Fibroblast of the conjunctiva (primary cell): ENCODE data around the gene FSTL4.

Experiments
- DNase-seq: peaks from one replicate; pipeline ENCODE4 v3.0.0-alpha.2; 2010; ENCODE audit warnings: low read depth

Gene FSTL4

DNA sequence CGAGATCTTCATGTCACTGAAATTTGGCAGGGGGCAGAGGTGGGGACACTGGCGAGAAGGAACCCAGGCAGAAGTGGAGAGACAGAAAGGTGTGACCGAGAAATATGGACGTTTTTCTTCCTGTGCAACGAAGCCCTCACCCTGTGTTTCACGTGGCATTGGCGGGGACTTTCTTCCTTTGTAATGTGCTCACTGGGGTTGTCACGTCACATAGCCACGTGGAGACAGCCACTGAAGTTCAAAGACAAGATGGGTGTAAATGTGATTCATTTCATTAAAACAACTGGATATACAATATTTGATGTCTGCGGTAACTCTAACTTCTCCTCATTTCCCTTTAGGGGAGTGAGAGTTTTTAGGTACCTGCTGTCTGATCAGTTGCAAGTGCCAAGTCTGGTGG is 225.7 kb downstream of the FSTL4 start:
- no peak for DNase-seq

DNA sequence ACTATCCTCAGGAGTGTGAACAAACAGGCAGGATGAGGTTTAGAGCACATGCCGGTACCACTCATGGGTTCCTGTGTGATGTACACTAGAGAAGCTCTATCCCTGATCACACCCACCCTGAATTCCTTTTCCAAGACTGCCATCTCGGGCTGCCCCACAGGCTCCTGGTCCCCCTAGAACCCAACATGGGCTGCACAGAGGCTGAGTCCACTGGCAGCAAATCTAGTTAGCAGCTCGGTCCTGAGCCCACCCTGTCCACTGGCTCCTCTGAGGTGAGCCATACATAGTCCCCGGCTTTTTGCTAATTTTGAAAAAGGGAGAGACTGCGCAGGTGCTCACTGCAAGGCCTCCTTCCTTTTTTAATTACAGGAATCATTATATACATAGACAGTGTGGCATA is 227.0 kb downstream of the FSTL4 start:
- DNase-seq: no peak

DNA sequence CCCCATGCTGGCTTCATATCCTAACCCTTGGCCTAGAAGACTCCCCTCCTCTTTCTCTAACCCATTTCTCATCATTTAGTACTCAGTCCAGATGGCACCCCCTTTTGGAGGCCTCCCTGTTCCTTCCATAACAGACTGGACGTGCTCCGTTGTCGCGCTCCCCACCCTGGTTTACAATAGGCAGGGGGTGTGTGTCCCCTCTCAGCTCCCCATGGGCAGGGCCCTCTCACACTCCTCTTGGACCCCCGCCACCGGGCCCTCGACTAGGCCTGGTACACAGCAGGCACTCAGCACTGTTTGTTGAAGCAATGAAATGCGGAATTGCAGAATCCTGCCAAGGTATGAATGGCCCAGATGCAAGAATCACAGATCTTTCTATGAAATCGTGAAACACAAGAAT is 227.4 kb downstream of the FSTL4 start:
- DNase-seq: no peak

DNA sequence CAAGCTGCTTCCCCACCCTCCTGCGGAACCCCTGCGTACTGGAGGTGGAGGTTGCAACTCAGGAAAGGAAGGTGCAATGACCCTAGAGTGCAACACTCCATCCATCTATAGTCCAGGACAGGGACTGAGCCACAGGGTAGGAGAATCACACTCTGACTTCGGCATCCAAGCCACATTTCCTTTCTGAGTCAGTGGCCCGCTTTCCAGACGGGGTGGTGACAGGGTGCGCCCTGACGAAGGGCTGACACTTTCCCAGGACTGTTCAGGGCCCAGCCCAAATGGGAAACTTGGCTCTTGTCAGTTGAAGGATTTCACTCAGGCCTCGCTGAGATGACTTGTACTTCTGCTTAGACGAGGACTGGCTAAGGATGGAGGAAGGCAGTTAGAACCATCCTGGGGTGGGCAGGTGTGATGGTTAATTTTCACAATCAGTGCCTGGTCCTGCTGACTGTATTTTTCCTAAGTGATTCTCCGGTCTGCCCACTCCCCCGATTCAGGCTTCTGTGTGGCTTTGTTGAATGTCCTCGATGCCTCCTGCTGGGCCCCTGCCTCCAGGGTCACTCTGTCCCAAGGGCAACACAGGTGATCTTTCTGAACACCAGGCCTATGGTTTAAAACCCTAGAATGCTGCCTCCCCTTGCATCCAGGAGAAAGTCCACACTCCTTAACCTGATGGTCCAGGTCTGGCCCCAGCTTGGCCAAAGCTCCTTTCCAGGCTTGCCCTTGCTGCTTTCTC is 228.1 kb downstream of the FSTL4 start:
- DNase-seq: no peak

DNA sequence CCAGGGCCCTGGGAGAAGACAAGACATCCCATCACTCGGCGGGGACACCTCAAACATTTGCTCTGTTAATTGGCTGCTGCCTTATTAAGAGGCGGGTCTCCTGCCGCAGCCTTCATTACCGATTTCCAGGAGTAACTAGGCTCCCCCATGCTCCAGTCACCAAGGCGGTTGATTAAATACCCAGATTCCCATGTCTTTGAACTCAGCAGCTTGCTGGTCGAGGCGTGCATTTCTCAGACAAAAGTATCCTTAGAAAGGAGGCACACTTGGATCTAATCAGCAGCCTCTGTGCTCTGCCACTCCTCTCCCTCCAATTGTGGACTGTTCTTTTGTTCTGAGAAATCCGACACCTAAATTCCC is 228.8 kb downstream of the FSTL4 start:
- no peak for DNase-seq

DNA sequence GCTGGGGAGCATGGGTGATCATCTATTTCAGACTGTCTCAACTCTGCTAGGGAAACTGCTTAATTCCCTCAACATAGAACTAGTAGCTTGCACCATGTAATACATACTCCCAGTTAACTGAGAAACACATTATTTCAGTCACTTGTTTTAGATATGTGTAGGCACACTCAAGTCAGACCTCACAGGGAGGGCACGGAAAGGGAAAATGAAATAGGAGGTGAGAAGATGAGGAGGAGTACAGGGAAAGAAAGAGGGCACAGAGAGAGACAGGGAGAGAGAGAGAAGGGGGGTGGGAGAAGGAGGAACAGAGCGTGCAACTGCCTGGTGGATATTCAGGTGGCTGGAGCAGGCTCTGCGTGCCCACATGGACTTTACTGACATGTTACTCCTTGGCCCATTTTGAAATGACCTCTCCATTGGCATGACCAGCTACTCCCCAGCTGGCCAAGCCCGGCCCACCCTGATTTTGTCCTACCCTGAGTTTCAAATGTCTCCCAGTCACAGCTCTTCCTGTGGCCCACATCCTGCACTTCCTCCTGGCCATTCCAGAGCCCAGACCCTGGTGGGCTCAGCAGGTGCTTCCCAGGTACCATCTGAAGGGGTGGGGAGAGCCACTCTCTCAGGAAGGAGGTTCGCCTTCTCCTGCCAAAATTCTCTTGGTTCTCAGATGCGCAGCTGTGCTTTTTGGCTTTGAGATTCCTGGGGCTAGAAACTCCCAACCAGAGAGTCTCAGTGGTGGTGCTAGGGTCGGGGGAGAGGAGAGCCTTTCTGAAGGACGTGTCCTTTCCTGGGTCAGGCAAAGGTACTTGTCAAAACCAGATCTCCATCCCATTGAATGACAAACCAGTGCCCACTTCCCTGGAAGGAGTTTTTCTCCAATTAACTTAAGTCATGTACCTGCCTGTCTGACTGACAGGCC is 229.4 kb downstream of the FSTL4 start:
- no peak for DNase-seq

DNA sequence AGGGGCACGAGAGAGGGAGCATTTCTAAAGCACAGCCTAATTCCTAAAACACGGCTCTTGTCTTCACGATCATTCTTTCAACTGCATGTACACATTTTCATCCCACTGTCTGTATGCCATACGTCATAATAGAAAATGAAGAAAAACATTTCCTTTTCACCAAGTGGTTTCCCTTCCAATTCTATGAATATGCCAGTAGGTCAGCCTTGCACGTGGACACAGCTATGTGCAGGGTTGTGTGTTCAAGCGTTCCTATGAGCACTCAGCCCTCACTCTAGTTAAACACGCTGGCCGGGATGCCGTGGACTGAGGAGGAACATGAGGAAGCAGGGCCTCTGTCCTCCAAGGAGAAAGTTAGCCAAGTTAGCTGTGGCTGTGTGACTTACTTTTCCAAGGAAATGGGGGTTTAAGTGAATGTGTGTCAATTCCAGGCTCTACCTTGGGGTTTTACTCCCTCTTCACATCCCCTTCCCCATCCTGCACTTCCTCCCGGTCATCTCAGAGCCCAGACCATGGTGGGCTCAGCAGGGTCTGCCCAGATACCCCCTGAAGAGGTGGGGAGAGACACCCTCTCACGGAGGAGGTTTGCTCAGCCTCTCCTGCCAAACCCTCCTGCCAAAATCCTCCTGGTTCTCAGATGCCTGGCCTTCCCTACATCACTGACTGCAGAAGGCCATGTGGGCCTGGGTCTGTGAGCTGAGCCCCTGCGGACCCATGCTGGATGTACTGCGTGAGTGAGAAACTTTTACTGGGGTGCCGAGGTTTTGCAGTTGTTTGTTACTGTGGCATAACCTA is 230.6 kb downstream of the FSTL4 start:
- DNase-seq: no peak

DNA sequence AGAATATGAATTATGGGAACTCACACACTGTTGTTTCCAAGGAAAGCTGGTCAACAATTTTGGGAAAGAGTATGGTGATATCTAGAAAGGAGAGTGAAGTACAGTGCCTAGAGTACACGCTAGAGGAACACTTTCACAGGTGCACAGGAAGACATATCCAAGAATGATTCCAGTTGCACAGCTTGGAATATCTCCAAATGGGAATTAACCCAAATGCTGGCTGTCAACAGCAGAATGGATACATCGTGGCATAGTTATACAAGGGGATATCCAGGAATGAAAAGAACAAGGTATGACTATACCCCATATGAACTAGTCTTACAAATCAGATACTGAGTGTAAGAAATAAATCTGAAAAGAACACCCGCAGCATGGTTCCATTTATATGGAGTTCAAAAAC is 231.3 kb downstream of the FSTL4 start:
- DNase-seq: no peak

DNA sequence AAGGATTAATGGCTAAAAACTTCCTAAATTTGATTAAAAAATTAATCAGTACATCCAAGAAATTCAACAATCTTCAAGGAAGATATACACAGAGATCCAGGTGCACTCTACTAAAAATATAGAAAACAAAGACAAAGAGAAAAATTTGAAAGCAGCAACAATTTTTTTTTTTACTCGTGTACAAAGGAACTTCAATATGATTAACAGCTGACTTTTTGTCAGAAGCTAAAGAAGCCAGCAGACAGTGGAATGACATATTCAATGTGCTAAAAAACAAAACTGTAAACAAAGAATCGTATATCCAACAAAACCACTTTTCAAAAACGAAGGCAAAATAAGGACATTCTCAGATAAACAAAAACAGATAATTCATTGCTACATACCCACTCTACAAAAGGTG is 234.6 kb downstream of the FSTL4 start:
- no peak for DNase-seq

DNA sequence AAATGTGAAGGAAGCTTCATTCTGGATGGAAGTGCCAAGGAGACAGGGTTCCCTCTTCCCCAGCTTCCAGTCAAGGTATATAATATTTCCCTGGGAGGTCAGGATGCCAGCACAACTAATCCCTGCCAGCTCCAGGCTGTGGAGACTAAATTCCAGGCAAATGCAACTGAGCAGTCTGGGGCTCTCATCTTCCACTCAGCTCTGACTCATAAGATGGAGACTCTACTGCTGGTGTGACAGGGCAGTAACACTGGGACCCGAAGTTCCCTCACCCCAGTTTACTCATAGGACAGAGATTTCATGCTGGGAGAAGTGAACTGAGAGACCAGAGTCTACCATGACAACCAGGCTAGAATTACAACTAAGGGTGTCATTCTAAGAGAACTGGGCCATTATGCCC is 235.4 kb downstream of the FSTL4 start:
- no peak for DNase-seq

DNA sequence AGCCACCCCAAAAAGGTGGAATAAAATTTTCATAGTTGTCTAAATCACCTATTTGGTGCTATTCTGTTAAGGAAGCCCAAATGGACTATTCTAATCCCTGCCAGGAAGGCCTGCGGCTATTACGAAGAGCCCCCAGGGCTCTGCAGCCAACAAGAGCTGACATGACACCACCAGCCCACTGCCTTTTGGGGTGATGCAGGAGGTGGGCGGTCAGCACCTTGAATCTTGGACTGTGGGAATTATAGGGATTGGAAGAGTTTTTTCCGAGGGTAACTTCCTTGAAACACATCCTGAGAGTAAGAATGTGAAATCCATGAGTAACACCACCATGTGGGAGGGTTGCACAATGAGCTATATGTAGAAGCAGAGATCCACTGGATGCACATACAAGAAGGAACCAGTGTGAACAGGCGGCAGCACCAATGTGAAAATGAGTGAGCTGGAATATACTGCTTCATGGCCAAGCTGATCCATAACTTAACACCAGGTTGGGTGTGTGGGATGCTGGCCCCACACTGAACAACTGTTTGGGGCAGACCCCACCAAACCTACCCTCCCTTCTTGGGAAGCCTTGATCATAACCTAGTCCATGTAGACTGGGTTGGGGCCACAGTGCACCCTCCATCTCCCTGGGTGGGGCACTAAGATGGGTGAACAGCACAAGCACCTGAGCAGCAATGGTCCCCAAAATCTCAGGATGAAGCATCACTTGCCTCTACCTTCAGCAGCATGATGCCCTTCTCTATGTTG is 239.0 kb downstream of the FSTL4 start:
- no peak for DNase-seq

DNA sequence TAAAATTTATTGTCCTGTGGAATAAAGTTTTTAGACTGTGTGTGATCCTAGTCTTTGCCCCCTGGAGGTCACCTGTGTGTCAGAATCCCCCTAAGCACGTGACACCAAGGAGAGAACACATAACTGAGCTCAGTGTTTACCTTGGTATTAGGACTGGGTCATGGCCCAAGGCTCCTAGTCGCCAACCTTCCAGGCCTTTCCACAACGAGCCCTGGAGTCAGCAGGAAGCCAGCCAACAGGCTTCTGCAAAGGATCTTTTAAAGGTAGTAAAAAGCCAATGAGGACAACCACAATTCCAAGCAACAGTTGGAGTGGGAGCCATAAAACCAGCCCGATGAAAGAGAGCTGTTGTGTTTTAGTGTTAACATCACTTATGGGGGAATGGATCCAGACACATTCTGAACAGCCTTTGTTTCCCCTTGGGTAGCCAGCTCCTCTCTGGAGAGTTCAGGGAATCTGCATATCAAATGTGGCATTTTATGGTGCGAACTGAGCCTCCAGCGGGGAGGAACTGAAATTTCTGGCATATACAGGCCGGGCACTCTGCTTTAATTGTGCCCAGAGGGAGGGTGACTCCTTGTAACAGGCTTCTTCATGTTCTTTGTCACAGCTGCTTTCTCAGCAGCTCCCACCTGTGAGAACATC is 239.9 kb downstream of the FSTL4 start:
- no peak for DNase-seq

DNA sequence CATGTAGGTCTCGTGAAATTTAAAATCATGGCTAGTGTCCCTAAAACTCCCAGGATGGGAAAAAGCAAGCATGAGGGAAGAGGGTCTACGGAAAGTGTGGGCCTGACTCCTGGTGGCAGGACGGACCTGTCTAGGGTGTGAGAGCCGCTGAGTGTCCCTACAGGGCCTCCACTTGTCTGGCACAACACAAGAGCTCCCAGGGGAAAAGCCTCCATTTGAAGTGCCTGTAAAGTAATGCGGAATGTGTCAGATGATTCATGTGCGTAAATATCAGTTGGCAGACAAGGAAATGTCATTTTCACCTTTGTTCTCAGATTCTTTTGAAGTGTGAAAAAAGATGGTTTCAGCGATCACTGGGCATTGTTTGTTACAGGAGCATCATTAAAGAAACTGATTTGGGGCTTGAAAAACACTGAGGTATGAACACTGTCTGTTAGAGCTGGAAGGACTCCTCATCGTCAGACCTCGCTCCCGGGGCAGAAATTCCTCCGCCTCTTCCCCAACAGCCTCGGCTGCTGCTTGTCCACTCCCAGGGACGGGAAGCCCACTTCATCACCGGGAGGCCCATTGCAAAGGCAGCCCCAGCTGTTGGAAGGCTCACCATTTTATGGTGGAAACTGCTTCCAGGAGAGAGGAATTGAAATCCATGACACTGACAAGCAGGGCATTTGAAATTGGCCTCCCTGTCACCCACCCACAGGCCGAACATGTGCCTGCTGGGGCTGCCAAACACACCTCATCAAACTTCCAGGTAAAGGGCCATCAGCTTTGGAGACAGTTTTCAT is 240.8 kb downstream of the FSTL4 start:
- DNase-seq: no peak

DNA sequence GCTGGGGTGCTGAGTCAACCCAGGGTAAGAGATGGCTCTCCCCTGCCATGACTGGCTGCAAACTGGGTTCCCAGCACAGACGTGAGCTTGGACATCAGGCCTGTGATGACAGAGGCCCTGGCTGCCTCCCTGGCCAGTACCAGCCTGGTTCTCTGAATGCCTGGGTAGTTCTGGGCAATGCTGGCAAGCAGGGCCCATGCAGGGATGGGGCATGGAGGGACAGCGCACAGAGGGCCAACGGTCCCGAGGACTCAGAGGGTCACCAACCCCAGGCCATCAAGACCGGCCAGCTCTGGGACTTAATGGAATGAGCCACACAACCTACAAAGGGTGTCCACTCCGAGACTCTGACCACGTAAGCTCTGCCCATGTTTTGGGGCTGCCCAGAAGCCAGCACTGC is 241.4 kb downstream of the FSTL4 start:
- DNase-seq: no peak

DNA sequence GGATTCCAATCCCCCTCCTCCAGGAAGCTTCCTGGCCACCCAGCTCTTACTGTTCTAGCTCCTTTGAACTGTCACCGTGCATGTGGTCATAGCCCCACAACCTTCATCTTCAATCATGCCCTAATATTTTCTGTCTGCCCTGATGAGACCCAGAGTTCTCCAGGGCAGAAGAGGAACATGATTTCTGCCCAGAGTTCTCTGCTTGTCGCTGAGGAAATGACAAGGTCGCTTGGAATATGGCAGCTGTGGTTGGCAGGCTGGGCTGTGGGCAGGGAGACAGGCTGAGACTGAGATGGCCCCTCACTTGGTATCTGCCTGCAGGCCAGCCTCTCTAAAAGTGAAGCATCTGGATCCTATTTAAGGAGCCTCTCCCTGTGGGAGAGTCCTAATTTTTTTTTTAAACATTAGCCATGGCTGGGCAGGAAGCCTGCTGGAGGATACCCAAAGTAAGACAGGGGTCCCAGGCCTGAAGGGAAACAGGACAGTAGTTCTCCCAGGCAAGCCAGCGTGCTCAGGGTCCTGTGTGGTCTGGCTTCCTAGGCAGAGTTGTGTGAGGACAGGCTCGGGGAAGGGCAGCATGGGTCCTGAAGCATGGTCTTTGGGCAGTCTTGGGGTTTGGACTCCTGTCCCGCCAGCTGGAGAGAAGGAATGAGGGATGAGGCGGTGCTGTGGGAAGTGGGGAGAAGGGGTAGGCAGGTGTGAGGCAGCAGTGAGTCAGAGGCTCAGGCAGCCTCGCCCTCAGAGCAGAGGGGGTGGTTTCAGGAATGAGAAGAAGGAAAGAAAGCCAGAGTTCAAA is 242.1 kb downstream of the FSTL4 start:
- peak; percentile 5 for DNase-seq

DNA sequence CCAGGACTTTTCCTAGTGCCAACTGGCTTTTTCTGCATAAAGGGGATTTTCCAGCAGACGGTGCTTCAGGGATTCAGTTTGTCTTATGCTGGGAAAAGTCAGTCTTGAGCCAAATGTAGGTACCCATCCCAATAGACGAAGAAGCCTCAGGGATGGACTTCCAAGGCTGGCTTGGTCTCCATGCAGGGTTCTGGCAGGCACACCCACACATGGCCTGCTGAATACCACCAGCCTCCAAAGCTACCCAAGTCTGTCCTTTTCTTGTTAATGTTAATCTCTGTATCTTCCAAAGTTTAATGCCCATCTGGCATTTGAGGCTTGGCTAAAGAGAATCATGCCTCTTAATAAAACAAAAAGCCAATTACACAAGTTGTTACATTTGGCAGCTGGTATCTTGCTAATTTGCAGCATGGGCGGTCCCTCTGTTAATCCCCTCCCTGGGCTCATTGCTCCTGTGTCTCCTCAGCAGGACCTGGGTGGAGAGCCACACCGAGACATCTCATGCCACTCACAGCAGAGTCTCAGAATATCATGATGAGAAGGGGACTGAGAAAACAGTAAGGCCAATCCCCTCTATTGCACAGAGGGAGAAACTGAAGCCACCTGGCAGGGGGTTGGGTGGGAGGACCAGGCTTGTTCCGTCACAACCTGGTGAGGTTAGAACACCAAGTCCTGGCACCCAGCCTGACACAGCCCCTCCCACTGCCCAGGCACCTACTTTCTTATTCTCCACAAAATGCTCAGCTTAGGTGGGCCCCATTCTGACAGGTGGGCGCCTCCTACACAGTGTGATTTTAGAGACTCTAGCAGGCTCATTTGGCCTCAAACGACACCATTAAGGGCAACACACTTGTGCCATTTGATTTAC is 243.2 kb downstream of the FSTL4 start:
- DNase-seq: no peak

DNA sequence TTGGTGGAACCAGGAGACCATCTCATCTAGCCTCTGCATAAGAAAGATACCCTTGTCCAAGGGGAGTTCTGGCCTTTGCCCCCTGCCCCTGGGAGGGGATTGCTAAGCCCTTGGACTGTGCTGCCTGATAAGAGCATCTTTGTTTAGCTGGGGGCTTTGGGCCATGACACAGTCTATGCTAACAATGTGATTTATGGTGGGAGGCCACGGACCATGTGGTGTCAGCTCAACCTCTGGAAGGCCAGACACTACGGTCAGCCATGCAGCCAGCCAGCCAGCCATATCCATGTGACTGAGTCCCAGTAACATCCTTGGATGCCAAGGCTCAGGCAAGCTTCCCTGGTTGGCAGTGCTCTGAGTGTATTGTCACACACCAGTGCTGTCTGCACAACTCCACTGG is 244.4 kb downstream of the FSTL4 start:
- no peak for DNase-seq

DNA sequence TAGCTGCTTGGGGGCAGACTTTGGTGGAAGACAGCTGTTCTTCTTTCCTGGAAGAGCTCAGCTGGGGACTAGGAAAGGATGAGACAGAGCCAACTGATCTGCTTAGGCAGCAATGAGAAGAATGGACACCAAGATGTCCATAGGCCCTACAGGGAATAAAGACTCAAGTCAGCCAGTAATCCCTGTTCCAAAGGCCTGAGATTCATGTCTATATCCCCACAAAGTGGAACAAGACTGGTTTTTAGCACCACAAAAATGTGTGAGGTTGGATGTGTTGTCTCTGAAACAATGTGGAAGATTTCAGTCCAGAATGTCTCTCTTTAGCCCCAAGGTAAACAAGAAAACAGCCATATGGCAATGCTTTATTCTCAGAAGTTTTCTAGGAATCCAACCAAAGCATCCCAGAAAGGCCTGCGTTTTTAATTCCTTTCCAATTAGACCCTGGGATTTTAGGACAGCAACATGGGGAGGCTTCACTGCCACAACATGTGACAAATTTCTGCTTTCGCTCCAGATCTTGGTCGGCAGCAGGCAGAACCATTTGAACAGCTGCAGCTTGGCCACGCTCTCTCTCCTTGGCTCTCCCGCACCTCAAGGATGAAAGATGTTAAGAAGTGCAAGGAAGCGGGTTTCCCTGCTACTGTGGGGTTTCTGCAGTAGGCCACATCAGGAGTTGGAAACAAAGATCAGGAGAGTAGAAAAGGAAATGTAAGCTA is 245.1 kb downstream of the FSTL4 start:
- no peak for DNase-seq
